Suprapubic skin (tissue), 4 donors: ENCODE measurements around the gene UNC13D. TPM values are rescaled to one million over a fixed set of nuclear protein-coding genes. Genes with fewer than 3 reads are reported as not detected.

Experiments used
- DNase-seq, 2 donors: peaks; one replicate each; pipeline ENCODE4 v3.0.0-alpha.2; 2019; ENCODE audit warnings: low spot score in 2 of 2
- H3K27ac ChIP-seq: fragments of 200-600 bp; sonication (generic); one replicate; pipeline ENCODE4 v1.5.1; 2019
- H3K27me3 ChIP-seq: fragments of 200-600 bp; sonication (generic); one replicate; pipeline ENCODE4 v1.5.1; 2019
- H3K36me3 ChIP-seq: fragments of 200-600 bp; sonication (generic); one replicate; pipeline ENCODE4 v1.5.1; 2019
- H3K4me1 ChIP-seq: fragments of 200-600 bp; sonication (generic); one replicate; pipeline ENCODE4 v1.5.1; 2019
- H3K4me3 ChIP-seq: fragments of 200-600 bp; sonication (generic); one replicate; pipeline ENCODE4 v1.5.1; 2019; ENCODE audit warnings: mild to moderate bottlenecking
- H3K9me3 ChIP-seq: fragments of 200-600 bp; sonication (generic); one replicate; pipeline ENCODE4 v1.5.1; 2019
- EP300 ChIP-seq: sonication (generic); formaldehyde crosslinking; IDR thresholded peaks from one replicate; pipeline ENCODE4 v1.6.1; 2017; ENCODE audit warnings: antibody characterized with exemption
- POLR2A ChIP-seq, 2 donors: fragments of 450-650 bp; IDR thresholded peaks; one replicate each; pipeline ENCODE4 v1.6.1; 2017; ENCODE audit warnings: antibody characterized with exemption in 2 of 2, mild to moderate bottlenecking in 2 of 2, moderate library complexity in 2 of 2
- POLR2AphosphoS5 ChIP-seq, 3 donors: sonication (generic); formaldehyde crosslinking; IDR thresholded peaks; one replicate each; pipeline ENCODE4 v1.6.1; 2017; ENCODE audit warnings: antibody characterized with exemption in 3 of 3
- WGBS: methylation state at CpG from one replicate; pipeline ENCODE4 v1.1.5; 2018; 5-methylcytosine and 5-hydroxymethylcytosine counted together
- total RNA-seq, 4 donors: library from RNA; depleted of rRNA; stranded (reverse); fragments of >200 nt; gene quantifications; one replicate each; pipeline ENCODE4 v1.1.0, GENCODE V29; 2016
- TF ChIP-seq, protein P1 (sequence below), 2 donors: fragments of 200-600 bp in 1 of 2; fragments of 450-650 bp in 1 of 2; sonication (generic) in 1 of 2; IDR thresholded peaks; one replicate each; pipeline ENCODE4 v1.5.1; 2016 to 2019; ENCODE audit warnings: antibody characterized with exemption in 2 of 2, mild to moderate bottlenecking in 1 of 2, moderate library complexity in 1 of 2

The UNC13D gene
- 10 to 100 TPM in 1 of 4 donors, 1 to 10 TPM in 3; 5.2 to 21.0 (median 7.2) TPM for total RNA-seq

DNA sequence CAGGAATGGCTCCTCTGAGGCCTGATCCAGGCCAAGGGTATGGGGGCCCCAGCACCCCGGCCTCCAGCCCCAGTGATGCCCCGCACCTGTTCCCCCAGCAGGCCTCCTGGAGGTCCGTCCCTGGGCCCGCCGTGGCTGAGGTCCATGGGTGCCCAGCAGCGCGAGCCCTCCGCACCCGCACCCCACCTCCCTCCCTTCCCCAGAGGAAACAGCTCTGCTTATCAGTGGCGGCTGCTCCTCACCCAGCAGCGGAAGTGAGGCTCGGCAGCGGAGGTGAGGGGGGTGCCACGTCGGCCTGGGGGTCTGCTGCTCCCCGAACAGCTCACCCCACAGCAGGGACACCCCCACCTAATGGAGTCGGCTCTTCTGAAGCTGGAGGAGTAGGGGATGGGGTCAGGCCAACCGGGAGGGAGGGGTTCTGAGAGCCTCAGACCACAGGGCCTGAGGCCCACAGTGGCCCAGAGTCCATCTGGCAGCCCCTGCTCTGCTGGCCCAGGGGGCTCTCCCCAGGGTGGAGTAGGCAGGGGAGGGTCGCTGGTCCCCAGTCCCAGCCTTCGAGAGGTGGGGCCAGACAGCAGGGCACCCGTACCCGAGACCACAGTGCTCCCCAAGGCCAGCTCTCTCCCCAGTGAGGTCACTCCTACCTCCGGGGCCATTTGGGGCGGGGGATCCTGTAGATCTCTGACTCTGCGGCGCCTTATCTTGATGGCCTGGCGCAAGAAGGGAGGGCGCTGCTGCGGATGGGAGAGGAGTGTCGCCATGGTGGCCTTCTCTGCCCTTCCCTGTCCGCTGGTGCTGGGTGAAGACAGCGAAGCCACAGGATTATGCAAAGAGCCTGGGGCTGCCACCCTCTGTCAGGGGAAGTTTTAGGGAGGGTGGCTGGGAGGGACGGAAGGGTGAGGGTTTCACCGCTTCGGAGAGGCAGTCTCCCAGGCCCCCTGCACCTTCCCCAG lies at the start of gene UNC13D:
TSS of gene UNC13D (minus strand) at position 828 of the 953 bp plus-strand sequence. CDS start at position 761, 67 bp downstream.
- TF ChIP-seq, protein P1, sequence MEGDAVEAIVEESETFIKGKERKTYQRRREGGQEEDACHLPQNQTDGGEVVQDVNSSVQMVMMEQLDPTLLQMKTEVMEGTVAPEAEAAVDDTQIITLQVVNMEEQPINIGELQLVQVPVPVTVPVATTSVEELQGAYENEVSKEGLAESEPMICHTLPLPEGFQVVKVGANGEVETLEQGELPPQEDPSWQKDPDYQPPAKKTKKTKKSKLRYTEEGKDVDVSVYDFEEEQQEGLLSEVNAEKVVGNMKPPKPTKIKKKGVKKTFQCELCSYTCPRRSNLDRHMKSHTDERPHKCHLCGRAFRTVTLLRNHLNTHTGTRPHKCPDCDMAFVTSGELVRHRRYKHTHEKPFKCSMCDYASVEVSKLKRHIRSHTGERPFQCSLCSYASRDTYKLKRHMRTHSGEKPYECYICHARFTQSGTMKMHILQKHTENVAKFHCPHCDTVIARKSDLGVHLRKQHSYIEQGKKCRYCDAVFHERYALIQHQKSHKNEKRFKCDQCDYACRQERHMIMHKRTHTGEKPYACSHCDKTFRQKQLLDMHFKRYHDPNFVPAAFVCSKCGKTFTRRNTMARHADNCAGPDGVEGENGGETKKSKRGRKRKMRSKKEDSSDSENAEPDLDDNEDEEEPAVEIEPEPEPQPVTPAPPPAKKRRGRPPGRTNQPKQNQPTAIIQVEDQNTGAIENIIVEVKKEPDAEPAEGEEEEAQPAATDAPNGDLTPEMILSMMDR (IDR thresholded peaks at IDR 0.05): no peak
- TF ChIP-seq POLR2AphosphoS5 (IDR thresholded peaks at IDR 0.05) (no peak), EP300 (no peak), POLR2A (IDR thresholded peaks at IDR 0.05) (no peak)
- peak within 1 kb of the TSS; percentile 37 for H3K4me3 ChIP-seq
- no peaks in the 10 kb centered on the region for H3K9me3 ChIP-seq
- H3K27ac ChIP-seq: peak within 1 kb of the TSS; percentile 86
- H3K27me3 ChIP-seq: no peaks in the 10 kb centered on the region
- peaks cover 36% of the 10 kb centered on the region for H3K36me3 ChIP-seq
- DNase-seq: peak in 1 of 2 donors; percentile 82
- H3K4me1 ChIP-seq: peaks cover 45% of the 10 kb centered on the region
- 56% methylated on average over 4 of the region's 35 CpGs for WGBS

DNA sequence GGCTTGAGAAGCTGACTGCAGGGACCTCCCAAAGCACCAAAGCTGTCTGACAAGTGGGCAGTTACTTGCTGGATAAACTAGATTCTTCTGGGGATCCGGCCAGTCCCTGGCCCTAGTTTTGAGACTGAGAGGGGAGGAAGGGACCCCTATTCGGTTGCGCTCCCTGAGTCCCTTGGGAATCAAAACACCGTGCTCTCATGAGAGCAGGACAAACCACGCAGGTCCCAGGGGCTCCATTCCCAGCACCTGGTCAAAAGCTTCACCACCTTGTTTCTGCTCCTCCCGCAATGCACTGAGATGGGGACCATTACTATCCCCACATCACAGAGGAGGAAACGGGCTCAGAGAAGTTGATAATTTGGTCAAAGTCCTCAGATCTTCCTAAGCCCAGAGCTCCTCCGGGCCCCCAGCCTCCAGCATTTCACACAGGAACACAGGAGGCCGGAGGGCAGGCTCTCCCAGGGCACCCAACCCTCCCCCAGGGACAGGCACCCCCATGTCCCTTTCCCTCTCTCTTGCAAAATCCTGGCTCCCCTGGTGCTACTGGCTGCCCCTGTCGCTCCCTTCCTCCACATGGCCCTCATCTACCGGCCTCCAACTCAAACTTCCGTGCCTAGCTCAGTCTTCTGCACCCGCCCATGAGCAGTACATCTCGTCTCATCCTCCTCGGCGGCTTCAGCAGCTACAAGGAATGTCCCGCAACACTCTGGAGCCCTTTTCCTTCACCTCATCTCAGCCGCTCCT lies 49.3 kb upstream of the UNC13D start:
- Histone ChIP-seq H3K9me3 (no peaks in the 10 kb centered on the region), H3K4me3 (no peak overlapping the region), H3K27me3 (no peaks in the 10 kb centered on the region), H3K36me3 (peaks cover 40% of the 10 kb centered on the region), H3K27ac (no peak overlapping the region), H3K4me1 (peaks cover 43% of the 10 kb centered on the region)
- no peak for TF ChIP-seq EP300
- TF ChIP-seq POLR2AphosphoS5 (IDR thresholded peaks at IDR 0.05): no peak
- TF ChIP-seq POLR2A (IDR thresholded peaks at IDR 0.05): no peak
- TF ChIP-seq, protein P1 (IDR thresholded peaks at IDR 0.05): no peak
- WGBS: 88% methylated on average over 15 of the region's 18 CpGs
- DNase-seq: no peak

DNA sequence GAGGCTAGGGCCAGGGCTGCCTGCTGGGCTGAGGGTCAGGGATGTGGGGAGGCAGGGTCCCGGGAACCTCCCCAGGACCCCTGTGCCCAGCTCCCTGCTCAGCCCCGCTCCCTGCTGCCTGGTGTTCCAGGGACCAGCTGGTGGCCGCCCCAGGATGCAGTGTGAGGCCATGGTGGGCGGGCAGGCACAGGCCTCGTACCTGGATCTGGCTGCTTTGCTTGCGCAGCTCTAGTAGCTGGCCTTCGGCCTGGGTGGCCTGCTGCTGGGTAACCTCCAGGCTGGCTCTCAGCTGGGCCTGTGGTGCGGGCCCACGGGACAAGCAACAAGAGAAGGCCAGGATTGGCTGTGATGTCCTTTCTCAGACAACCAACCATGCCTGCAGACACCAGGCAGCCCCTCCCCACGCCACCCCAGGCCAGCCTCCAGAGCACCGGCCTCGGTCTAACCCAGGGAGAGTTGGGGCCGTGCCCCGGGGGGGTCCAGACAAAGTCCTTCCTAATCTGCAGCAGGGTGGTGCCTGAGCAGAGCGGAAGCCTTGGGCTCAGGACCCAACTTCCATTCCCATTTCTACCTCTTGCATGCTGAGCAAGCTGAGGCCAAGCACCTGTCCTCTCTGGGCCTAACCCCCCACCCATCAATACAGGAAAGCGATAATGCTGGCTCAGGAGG lies 48.5 kb upstream of the UNC13D start:
- no peaks in the 10 kb centered on the region for H3K9me3 ChIP-seq
- H3K27me3 ChIP-seq: no peaks in the 10 kb centered on the region
- H3K4me3 ChIP-seq: no peak overlapping the region
- no peak for TF ChIP-seq POLR2AphosphoS5 (IDR thresholded peaks at IDR 0.05)
- TF ChIP-seq, protein P1 (IDR thresholded peaks at IDR 0.05): no peak
- no peak for TF ChIP-seq EP300
- no peak for TF ChIP-seq POLR2A (IDR thresholded peaks at IDR 0.05)
- no peak for DNase-seq
- H3K27ac ChIP-seq: no peak overlapping the region
- peaks cover 38% of the 10 kb centered on the region for H3K36me3 ChIP-seq
- H3K4me1 ChIP-seq: peaks cover 38% of the 10 kb centered on the region
- WGBS: 86% methylated on average over 10 of the region's 16 CpGs

- TF ChIP-seq, protein P1 (IDR thresholded peaks at IDR 0.05): no peak
- TF ChIP-seq POLR2AphosphoS5 (IDR thresholded peaks at IDR 0.05): no peak
- no peak overlapping the region for H3K4me3 ChIP-seq
- H3K4me1 ChIP-seq: peaks cover 30% of the 10 kb centered on the region
- H3K9me3 ChIP-seq: no peaks in the 10 kb centered on the region
- peaks cover 38% of the 10 kb centered on the region for H3K36me3 ChIP-seq
- no peaks in the 10 kb centered on the region for H3K27me3 ChIP-seq
- no peak for DNase-seq
- no peak overlapping the region for H3K27ac ChIP-seq
- WGBS: 85% methylated on average over 14 of the region's 32 CpGs
Observed at GRCh38 chr17:75891605-75892555, 47.7 kb upstream of the UNC13D start.
